ENCODE measurements around the gene AP1S2.

DNA sequence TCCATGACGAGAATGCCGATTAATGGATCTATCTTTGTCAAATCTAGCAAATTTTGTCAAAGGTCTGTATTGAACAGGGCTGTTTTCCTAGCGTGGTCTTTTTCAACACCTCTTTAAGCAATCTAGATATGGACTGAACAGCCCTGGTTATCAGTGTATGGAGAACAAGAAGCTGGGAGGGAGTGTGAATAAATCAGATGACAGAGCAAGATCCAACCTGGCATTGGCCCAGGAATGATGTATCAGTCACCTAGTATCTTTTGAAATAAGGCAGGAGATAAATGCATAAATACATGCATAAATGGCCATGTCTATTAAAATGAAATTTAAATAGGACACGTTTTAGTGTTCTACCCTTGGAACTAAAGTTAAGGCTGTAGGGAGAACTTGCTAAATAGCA is 15.7 kb upstream of the AP1S2 start:
- no peak for TF ChIP-seq POLR2A (IDR thresholded peaks at IDR 0.05)
- TF ChIP-seq, protein P1, sequence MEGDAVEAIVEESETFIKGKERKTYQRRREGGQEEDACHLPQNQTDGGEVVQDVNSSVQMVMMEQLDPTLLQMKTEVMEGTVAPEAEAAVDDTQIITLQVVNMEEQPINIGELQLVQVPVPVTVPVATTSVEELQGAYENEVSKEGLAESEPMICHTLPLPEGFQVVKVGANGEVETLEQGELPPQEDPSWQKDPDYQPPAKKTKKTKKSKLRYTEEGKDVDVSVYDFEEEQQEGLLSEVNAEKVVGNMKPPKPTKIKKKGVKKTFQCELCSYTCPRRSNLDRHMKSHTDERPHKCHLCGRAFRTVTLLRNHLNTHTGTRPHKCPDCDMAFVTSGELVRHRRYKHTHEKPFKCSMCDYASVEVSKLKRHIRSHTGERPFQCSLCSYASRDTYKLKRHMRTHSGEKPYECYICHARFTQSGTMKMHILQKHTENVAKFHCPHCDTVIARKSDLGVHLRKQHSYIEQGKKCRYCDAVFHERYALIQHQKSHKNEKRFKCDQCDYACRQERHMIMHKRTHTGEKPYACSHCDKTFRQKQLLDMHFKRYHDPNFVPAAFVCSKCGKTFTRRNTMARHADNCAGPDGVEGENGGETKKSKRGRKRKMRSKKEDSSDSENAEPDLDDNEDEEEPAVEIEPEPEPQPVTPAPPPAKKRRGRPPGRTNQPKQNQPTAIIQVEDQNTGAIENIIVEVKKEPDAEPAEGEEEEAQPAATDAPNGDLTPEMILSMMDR (IDR thresholded peaks at IDR 0.05) = no peak

Measured in vagina (tissue), 2 donors.